Right renal cortex interstitium (tissue), 3 donors: ENCODE measurements around the gene HIRIP3. TPM values are rescaled to one million over a fixed set of nuclear protein-coding genes. Genes with fewer than 3 reads are reported as not detected.

ENCODE experiments used
- DNase-seq, 3 donors: peaks; one replicate each; pipeline ENCODE4 v3.0.0-alpha.2; 2013; ENCODE audit warnings: low read depth in 3 of 3, low spot score in 2 of 3
- polyA plus RNA-seq, 3 donors: library from polyadenylated mRNA; unstranded; fragments of 120-200 nt; gene quantifications; one replicate each; pipeline ENCODE4 v1.2.1, GENCODE V29; 2013; ENCODE audit not compliant: insufficient read length in 3 of 3

Gene HIRIP3
- polyA plus RNA-seq, 3 donors, result 16.2 to 18.8 (median 18.0) TPM

- no peak for DNase-seq
Observed at GRCh38 chr16:30000735-30001631, 5.6 kb upstream of the HIRIP3 start.

GRCh38 chr16:29999605-30000004 is 4.2 kb upstream of the HIRIP3 start:
- DNase-seq, result no peak

GRCh38 chr16:29996766-29997250 is 1.4 kb upstream of the HIRIP3 start:
- no peak for DNase-seq

GRCh38 chr16:29995911-29996765 is 721 bp upstream of the HIRIP3 start, which contains the start of gene INO80E:
INO80E (plus strand) TSS chr16:29996241; CDS start chr16:29996311, 70 bp downstream.
- DNase-seq, result peak; percentile 87 to 92 (median 89)

GRCh38 chr16:29994600-29995323 is 655 bp downstream of the HIRIP3 start:
- DNase-seq, result no peak

GRCh38 chr16:29993903-29994599 is 1.4 kb downstream of the HIRIP3 start:
- DNase-seq, result no peak

GRCh38 chr16:29993191-29993902 is 2.1 kb downstream of the HIRIP3 start:
- DNase-seq, result no peak

- DNase-seq, result no peak
Observed at GRCh38 chr16:29992344-29992967, 3.0 kb downstream of the HIRIP3 start.

- no peak for DNase-seq
Observed at GRCh38 chr16:29991571-29991904, 3.9 kb downstream of the HIRIP3 start.

GRCh38 chr16:29990883-29991570 is 4.4 kb downstream of the HIRIP3 start:
- DNase-seq, result no peak

- DNase-seq, result no peak
Observed at GRCh38 chr16:29990034-29990433, 5.4 kb downstream of the HIRIP3 start.

GRCh38 chr16:29989111-29989858 is 6.1 kb downstream of the HIRIP3 start:
- DNase-seq, result no peak

GRCh38 chr16:29988346-29989075 is 6.9 kb downstream of the HIRIP3 start:
- DNase-seq, result no peak

- no peak for DNase-seq
Observed at GRCh38 chr16:29987371-29988085, 7.9 kb downstream of the HIRIP3 start.

- DNase-seq, result no peak
Observed at GRCh38 chr16:29986931-29987330, 8.5 kb downstream of the HIRIP3 start.

- no peak for DNase-seq
Observed at GRCh38 chr16:29986231-29986630, 9.2 kb downstream of the HIRIP3 start.
